Activated CD4-positive, alpha-beta T cell treated with anti-CD3 and anti-CD28 coated beads, Interleukin-2, amount 10 ng/mL, durations not matched to agents 24 days and 14 days (primary cell): Measurements from ENCODE around the gene SRSF5. TPM values are rescaled to one million over a fixed set of nuclear protein-coding genes. Genes with fewer than 3 reads are reported as not detected.
"Not testable (repeated sequence)": the region's sequence is repeated elsewhere in the genome, so short reads cannot be mapped to it uniquely, and the experiment has no call there.

Experiments
- DNase-seq: peaks from one replicate; pipeline ENCODE4 v3.0.0; 2022
- H3K27ac Mint-ChIP-seq: one replicate; pipeline ENCODE4 v1.8.0; 2022; ENCODE audit warnings: mild to moderate bottlenecking, mixed read lengths
- H3K27me3 Mint-ChIP-seq: one replicate; pipeline ENCODE4 v1.8.0; 2022; ENCODE audit warnings: mixed read lengths
- H3K36me3 Mint-ChIP-seq: one replicate; pipeline ENCODE4 v1.8.0; 2022; ENCODE audit warnings: low read depth, mild to moderate bottlenecking, mixed read lengths
- H3K4me1 Mint-ChIP-seq: one replicate; pipeline ENCODE4 v1.8.0; 2021; ENCODE audit warnings: mixed read lengths
- H3K4me3 Mint-ChIP-seq: one replicate; pipeline ENCODE4 v1.8.0; 2022; ENCODE audit warnings: mild to moderate bottlenecking, moderate library complexity, mixed read lengths
- H3K9me3 Mint-ChIP-seq: one replicate; pipeline ENCODE4 v1.8.0; 2021; ENCODE audit warnings: mixed read lengths
- intact Hi-C: fragments of 100-400 bp; cut with micrococcal nuclease; formaldehyde crosslinking; loops from one replicate; pipeline ENCODE4 v1.15.1; 2023
- total RNA-seq: library from RNA; stranded (reverse); gene quantifications from 2 replicates; pipeline ENCODE4 v1.2.3, GENCODE V29; 2022

Gene SRSF5
- 319 and 322 TPM in 2 replicates for total RNA-seq

DNA sequence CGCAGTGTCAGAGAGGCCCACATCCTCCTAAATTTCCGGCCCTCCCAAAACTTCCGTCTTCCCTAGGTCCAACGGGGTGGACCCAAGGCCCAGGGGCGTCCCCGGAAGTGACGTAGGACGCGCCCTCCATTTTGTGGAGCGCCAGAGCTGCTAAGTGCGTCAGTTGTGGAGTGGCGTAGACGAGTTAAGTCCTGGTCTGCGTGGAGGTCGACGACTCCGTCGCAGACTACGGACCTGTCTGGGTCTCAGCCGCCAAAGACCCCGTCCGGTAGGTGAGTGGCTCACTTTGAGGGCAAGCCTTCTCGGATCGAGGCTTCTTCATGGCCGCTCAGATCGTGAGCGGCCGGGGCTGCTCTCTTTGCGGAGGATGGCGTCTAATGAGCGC lies at the start of gene SRSF5:
Gene SRSF5, plus strand, starts transcription at position 159 of the 385 bp plus-strand sequence. CDS start 1,015 bp downstream, outside the sequence.
- peaks cover 48% of the 10 kb centered on the region for H3K36me3 Mint-ChIP-seq
- DNase-seq: peak; percentile 99
- peak within 1 kb of the TSS; percentile 99 for H3K4me3 Mint-ChIP-seq
- peaks cover 56% of the 10 kb centered on the region for H3K4me1 Mint-ChIP-seq
- H3K27ac Mint-ChIP-seq: peak within 1 kb of the TSS; percentile 100
- peaks cover 5% of the 10 kb centered on the region for H3K27me3 Mint-ChIP-seq
- intact Hi-C loops: loop anchor here (1.0 to 5.0 kb wide), 7 partner anchors 12 to 614 kb away; partner anchors contain the start of genes DCAF5, ERH, SLC39A9 and SUSD6
- H3K9me3 Mint-ChIP-seq: no peaks in the 10 kb centered on the region

DNA sequence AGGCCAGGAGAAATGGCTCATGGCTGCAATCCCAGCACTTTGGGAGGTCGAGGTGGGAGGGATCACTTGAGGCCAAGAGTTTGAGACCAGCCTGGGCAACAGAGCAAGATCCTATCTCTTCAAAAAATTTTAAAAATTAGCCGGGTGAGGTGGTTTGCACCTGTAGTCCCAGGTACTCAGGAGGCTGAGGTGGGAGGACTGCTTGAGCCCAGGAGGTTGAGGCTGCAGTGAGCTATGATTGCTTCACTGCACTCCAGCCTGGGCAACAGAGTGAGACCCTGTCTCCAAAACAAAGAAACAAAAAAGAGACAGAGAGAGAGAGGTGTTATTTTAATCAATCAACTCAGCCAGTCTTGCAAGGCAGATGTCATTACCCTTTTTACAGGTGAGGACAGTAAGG lies 48.3 kb upstream of the SRSF5 start:
- DNase-seq, intact Hi-C loops, H3K9me3 Mint-ChIP-seq, H3K4me3 Mint-ChIP-seq, H3K27me3 Mint-ChIP-seq: not testable (repeated sequence)
- Mint-ChIP-seq H3K27ac (peak overlapping the region; percentile 45), H3K36me3 (peaks cover 29% of the 10 kb centered on the region), H3K4me1 (peaks cover 53% of the 10 kb centered on the region)

- Mint-ChIP-seq H3K27me3 (no peaks in the 10 kb centered on the region), H3K4me3 (no peak overlapping the region), H3K27ac (peak overlapping the region; percentile 65), H3K36me3 (peaks cover 20% of the 10 kb centered on the region), H3K4me1 (peaks cover 44% of the 10 kb centered on the region), H3K9me3 (no peaks in the 10 kb centered on the region)
- intact Hi-C loops: no loop called here
- DNase-seq: no peak
These were observed 47.4 kb upstream of the SRSF5 start for GRCh38 chr14:69719501-69719951.

- no peaks in the 10 kb centered on the region for H3K9me3 Mint-ChIP-seq
- H3K36me3 Mint-ChIP-seq: peaks cover 11% of the 10 kb centered on the region
- DNase-seq: no peak
- peaks cover 41% of the 10 kb centered on the region for H3K4me1 Mint-ChIP-seq
- intact Hi-C loops: no loop called here
- H3K4me3 Mint-ChIP-seq: no peak overlapping the region
- peaks cover 2% of the 10 kb centered on the region for H3K27me3 Mint-ChIP-seq
- no peak overlapping the region for H3K27ac Mint-ChIP-seq
These were observed 46.0 kb upstream of the SRSF5 start for GRCh38 chr14:69720912-69721311.

- Mint-ChIP-seq H3K27ac (peak overlapping the region; percentile 79), H3K36me3 (no peaks in the 10 kb centered on the region), H3K4me3 (peak overlapping the region; percentile 79), H3K27me3 (peaks cover 7% of the 10 kb centered on the region), H3K4me1 (peaks cover 33% of the 10 kb centered on the region), H3K9me3 (no peaks in the 10 kb centered on the region)
- intact Hi-C loops: loop anchor here (1.0 to 5.0 kb wide), 4 partner anchors 40 to 142 kb away; partner anchors contain the start of genes SRSF5 and SUSD6
- DNase-seq: peak; percentile 96
These were observed 40.0 kb upstream of the SRSF5 start for GRCh38 chr14:69726761-69727511.

- peak overlapping the region; percentile 54 for H3K27ac Mint-ChIP-seq
These were observed 39.1 kb upstream of the SRSF5 start for GRCh38 chr14:69727860-69728259.

DNA sequence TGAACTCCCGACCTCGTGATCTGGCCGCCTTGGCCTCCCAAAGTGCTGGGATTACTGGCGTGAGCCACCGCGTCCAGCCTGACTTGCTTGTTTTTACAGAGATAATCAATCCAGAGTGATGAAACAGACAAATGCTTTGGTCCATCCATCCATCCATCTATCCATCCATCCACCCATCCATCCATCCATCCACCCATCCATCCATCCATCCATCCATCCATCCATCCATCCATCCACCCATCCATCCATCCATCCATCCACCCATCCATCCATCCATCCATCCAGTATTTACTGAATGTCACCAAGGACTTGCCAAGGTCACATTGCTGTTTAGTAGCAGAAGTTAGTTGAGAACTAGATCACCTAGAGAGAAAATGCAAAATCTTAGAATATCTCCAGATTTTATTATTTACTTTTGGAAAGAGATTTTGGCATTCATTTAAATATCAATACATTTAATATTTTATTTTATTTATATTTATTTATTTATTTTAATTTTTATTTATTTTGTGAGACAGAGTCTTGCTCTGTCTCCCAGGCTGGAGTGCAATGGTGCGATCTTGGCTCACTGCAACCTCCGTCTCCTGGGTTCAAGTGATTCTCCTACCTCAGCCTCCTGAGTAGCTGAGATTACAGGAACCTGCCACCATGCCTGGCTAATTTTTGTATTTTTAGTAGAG lies 34.9 kb upstream of the SRSF5 start:
- peaks cover 20% of the 10 kb centered on the region for H3K4me1 Mint-ChIP-seq
- DNase-seq, H3K27ac Mint-ChIP-seq, H3K36me3 Mint-ChIP-seq, H3K4me3 Mint-ChIP-seq, H3K9me3 Mint-ChIP-seq: not testable (repeated sequence)
- intact Hi-C loops: loop anchor here (2.0 kb wide), 1 partner anchor 297 kb away; no protein-coding TSS in a partner anchor
- peaks cover 23% of the 10 kb centered on the region for H3K27me3 Mint-ChIP-seq

More at GRCh38 chr14:69727860-69728259, 39.1 kb upstream of the SRSF5 start:
- Mint-ChIP-seq H3K27me3 (peaks cover 10% of the 10 kb centered on the region), H3K9me3 (no peaks in the 10 kb centered on the region), H3K4me1 (peaks cover 33% of the 10 kb centered on the region), H3K4me3 (peak overlapping the region; percentile 79), H3K36me3 (no peaks in the 10 kb centered on the region)
- intact Hi-C loops: loop anchor here (1.0 to 5.0 kb wide), 4 partner anchors 39 to 143 kb away; partner anchors contain the start of genes SRSF5 and SUSD6
- DNase-seq: no peak

- H3K4me3 Mint-ChIP-seq, H3K36me3 Mint-ChIP-seq, H3K27ac Mint-ChIP-seq, H3K4me1 Mint-ChIP-seq, H3K9me3 Mint-ChIP-seq, DNase-seq, intact Hi-C loops: not testable (repeated sequence)
- peaks cover 20% of the 10 kb centered on the region for H3K27me3 Mint-ChIP-seq
These were observed 30.5 kb upstream of the SRSF5 start for GRCh38 chr14:69736405-69736804.

- Mint-ChIP-seq H3K4me3 (no peak overlapping the region), H3K9me3 (peaks cover 3% of the 10 kb centered on the region), H3K4me1 (no peaks in the 10 kb centered on the region), H3K27ac (no peak overlapping the region), H3K36me3 (no peaks in the 10 kb centered on the region), H3K27me3 (peaks cover 3% of the 10 kb centered on the region)
- DNase-seq: no peak
- intact Hi-C loops: no loop called here
These were observed 25.9 kb upstream of the SRSF5 start for GRCh38 chr14:69741055-69741454.

DNA sequence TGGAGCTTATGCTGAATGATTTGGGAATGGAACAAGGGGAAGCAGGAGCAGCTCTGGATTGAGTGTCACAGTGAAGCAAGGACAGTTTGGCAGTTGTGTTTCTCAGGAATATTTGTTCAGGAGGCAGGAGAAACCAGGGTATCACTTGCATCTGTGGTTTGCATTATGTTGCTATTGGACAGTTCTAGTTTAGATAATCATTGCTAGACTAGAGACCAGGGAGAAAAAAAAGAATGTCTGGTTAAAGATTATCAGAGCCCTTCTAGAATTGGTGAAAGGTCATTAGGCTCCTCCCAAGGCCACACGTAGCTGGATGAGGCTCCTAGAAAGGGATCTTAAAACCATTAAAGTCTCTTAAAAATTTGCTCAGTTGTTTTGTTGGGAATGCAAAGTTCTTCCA lies 17.0 kb upstream of the SRSF5 start:
- peaks cover 2% of the 10 kb centered on the region for H3K4me1 Mint-ChIP-seq
- no peak overlapping the region for H3K4me3 Mint-ChIP-seq
- no peaks in the 10 kb centered on the region for H3K27me3 Mint-ChIP-seq
- intact Hi-C loops: no loop called here
- no peaks in the 10 kb centered on the region for H3K9me3 Mint-ChIP-seq
- no peak overlapping the region for H3K27ac Mint-ChIP-seq
- DNase-seq: no peak
- no peaks in the 10 kb centered on the region for H3K36me3 Mint-ChIP-seq

DNA sequence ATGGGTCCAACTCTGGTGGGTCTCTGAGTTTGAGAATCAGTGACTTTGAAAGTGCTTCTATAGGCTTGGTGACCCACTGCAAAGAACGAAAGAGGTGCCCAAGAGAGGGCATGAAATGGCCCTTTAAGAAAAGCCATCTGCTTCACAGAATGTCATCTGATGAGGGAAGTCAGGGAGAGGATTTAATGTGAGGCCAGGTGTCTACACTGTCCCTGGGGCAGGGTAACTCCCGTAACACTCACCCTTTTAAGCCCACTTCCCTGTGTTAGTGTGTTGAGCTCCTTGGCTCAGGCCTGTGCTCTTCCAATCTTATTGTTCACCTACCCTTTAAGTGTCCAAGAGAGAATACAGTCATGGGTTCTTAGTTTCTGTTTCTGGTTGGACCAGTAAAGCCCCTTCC lies 16.4 kb upstream of the SRSF5 start:
- intact Hi-C loops: no loop called here
- Mint-ChIP-seq H3K9me3 (no peaks in the 10 kb centered on the region), H3K27ac (no peak overlapping the region), H3K36me3 (no peaks in the 10 kb centered on the region), H3K4me1 (peaks cover 7% of the 10 kb centered on the region), H3K4me3 (no peak overlapping the region), H3K27me3 (no peaks in the 10 kb centered on the region)
- DNase-seq: no peak

- peaks cover 12% of the 10 kb centered on the region for H3K4me1 Mint-ChIP-seq
- H3K36me3 Mint-ChIP-seq: no peaks in the 10 kb centered on the region
- no peaks in the 10 kb centered on the region for H3K27me3 Mint-ChIP-seq
- H3K4me3 Mint-ChIP-seq: no peak overlapping the region
- DNase-seq: no peak
- no peak overlapping the region for H3K27ac Mint-ChIP-seq
- no peaks in the 10 kb centered on the region for H3K9me3 Mint-ChIP-seq
- intact Hi-C loops: no loop called here
These were observed 14.2 kb upstream of the SRSF5 start for GRCh38 chr14:69752773-69753172.

- intact Hi-C loops: no loop called here
- Mint-ChIP-seq H3K27me3 (no peaks in the 10 kb centered on the region), H3K27ac (no peak overlapping the region), H3K9me3 (no peaks in the 10 kb centered on the region), H3K4me3 (no peak overlapping the region), H3K4me1 (peaks cover 12% of the 10 kb centered on the region), H3K36me3 (no peaks in the 10 kb centered on the region)
- DNase-seq: no peak
These were observed 13.1 kb upstream of the SRSF5 start for GRCh38 chr14:69753860-69754259.

GRCh38 chr14:69754487-69754886 lies 12.5 kb upstream of the SRSF5 start:
- Mint-ChIP-seq H3K27ac (no peak overlapping the region), H3K9me3 (no peaks in the 10 kb centered on the region), H3K27me3 (no peaks in the 10 kb centered on the region), H3K4me3 (no peak overlapping the region), H3K36me3 (no peaks in the 10 kb centered on the region), H3K4me1 (peaks cover 12% of the 10 kb centered on the region)
- intact Hi-C loops: no loop called here
- no peak for DNase-seq
